Keratinocyte (primary cell): ENCODE data around the gene CACNA1I.

ENCODE experiments used
- CTCF ChIP-seq, 3 experiments: IDR thresholded peaks in 1 of 3; conservative IDR thresholded peaks in 1 of 3; optimal IDR thresholded peaks in 1 of 3; 2 replicates in 2 of 3; 3 replicates in 1 of 3; pipeline versions ENCODE3 to v1.5.1; 2011; ENCODE audit warnings: low read length in 3 of 3, mild to moderate bottlenecking in 3 of 3, moderate library complexity in 2 of 3, control low read depth in 1 of 3, inconsistent platforms in 1 of 3; ENCODE audit not compliant: insufficient read depth in 2 of 3; ENCODE audit errors: extremely low read depth in 1 of 3
- EZH2 ChIP-seq: IDR thresholded peaks from one replicate; pipeline ENCODE4 v1.6.1; 2012; ENCODE audit warnings: inconsistent platforms, mild to moderate bottlenecking, low read length, moderate library complexity

DNA sequence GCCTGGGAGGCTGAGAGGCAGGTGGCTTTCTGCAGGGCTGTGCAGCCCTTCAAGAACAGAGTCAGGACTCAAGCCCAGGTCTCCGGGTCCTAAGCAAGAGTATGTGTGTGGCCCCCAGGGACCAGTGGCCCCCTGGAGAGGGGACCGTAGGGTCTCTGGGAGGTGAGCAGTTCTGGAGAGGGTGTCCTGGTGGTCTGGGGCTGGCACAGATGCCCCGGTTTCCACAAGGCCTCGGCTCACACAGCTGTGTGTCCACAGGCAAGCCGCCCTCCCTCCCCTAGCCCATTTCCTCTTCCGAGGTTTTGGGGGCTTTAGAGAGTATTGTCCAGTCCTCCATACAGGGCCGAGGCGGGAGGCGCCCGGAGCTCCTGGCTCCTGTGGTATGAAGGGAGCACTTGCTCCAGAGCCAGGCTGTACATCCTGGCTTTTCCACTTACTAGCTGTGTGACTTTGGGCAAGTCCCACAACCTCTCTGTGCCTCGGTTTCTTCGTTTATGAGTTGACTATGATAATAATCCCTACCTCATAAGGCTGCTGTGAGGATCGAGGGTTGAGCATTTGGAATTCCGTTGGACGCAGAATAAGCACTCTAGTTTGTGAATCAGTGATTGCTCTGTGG, 34.6 kb upstream of the CACNA1I start:
- no peak for TF ChIP-seq CTCF (optimal IDR thresholded peaks at IDR 0.05 in 1 of 3, IDR thresholded peaks at IDR 0.05 in 1 of 3, conservative IDR thresholded peaks at IDR 0.05 in 1 of 3; ENCODE audit: extremely low read depth in 1 of 3, insufficient read depth in 2 of 3, low read length in 3 of 3)
- TF ChIP-seq EZH2: no peak
